H1 (cell line): ENCODE measurements around the gene ULK1. TPM values are rescaled to one million over a fixed set of nuclear protein-coding genes. Genes with fewer than 3 reads are reported as not detected.

Experiments
- CBX8 ChIP-seq: fragments of 300-800, 300-1000 bp; sonication (generic); IDR thresholded peaks from 2 replicates; pipeline ENCODE4 v1.7.1; 2016; ENCODE audit warnings: low read depth, low read length, borderline replicate concordance
- CREB1 ChIP-seq: IDR thresholded peaks from 2 replicates; pipeline ENCODE4 v1.6.1; 2012; ENCODE audit warnings: inconsistent platforms
- EP300 ChIP-seq, 2 experiments: IDR thresholded peaks; 1 replicate in 1 of 2; 2 replicates in 1 of 2; pipeline ENCODE4 v1.6.1; 2011 to 2012; ENCODE audit warnings: low read depth in 2 of 2, low read length in 2 of 2, mild to moderate bottlenecking in 2 of 2, borderline replicate concordance in 1 of 2, inconsistent platforms in 1 of 2, moderate library complexity in 1 of 2
- NANOG ChIP-seq: IDR thresholded peaks from 2 replicates; pipeline ENCODE4 v1.6.1; 2011; ENCODE audit warnings: low read length, low read depth, mild to moderate bottlenecking, inconsistent platforms; ENCODE audit not compliant: insufficient read depth, poor library complexity, severe bottlenecking
- RFX5 ChIP-seq: IDR thresholded peaks from 2 replicates; pipeline ENCODE4 v1.6.1; 2011; ENCODE audit warnings: low read depth, low read length, improper control_type of control experiment, borderline replicate concordance
- polyA plus RNA-seq, 7 experiments: library from polyadenylated mRNA; depleted of rRNA in 3 of 7; stranded (reverse) in 5 of 7; unstranded in 2 of 7; fragments of >200 nt in 5 of 7; fragments of 200-250 nt in 2 of 7; gene quantifications; 1 replicate in 5 of 7; 2 replicates in 1 of 7; 4 replicates in 1 of 7; pipeline versions ENCODE4 v1.2.1 to v1.2.3, GENCODE V29; 2011 to 2013; ENCODE audit warnings: missing spikeins in 2 of 7, mixed read lengths in 2 of 7
- total RNA-seq: library from RNA; stranded (reverse); fragmentation: NEBNext Ultra II Directional; extraction: Animal tissue kit (Norgen Biotek cat#: 25700); gene quantifications from 2 replicates; pipeline ENCODE4 v1.2.1, GENCODE V29; 2021

ULK1 gene
- total and polyA plus RNA-seq, 2 of the 8 experiments (the other 6 are each of a cell fraction or from before 2014, with no cell fraction given): 13.0 to 44.1 TPM

GRCh38 chr12:131963381-131963780 lies 69.0 kb downstream of the ULK1 start (continued):
- TF ChIP-seq CBX8 (no peak), RFX5 (no peak), NANOG (no peak), EP300 (IDR thresholded peaks at IDR 0.05; ENCODE audit: borderline replicate concordance in 1 of 2, low read depth in 2 of 2, low read length in 2 of 2) (no peak), CREB1 (no peak)
